ENCODE data around the gene MSTO1.
"Not testable (repeated sequence)": the region's sequence is repeated elsewhere in the genome, so short reads cannot be mapped to it uniquely, and the experiment has no call there.

- not testable (repeated sequence) for TF ChIP-seq MAZ (IDR thresholded peaks at IDR 0.05; ENCODE audit: borderline replicate concordance, low read depth, low read length); RAD21 (conservative IDR thresholded peaks at IDR 0.05 in 1 of 2, IDR thresholded peaks at IDR 0.05 in 1 of 2); POLR2A (IDR thresholded peaks at IDR 0.05; ENCODE audit: low read length); RARB (CRISPR knock-in tag; IDR thresholded peaks at IDR 0.05); CTCF (IDR thresholded peaks at IDR 0.05); ESRRA (IDR thresholded peaks at IDR 0.05; ENCODE audit: borderline replicate concordance, low read length); RFX5 (IDR thresholded peaks at IDR 0.05); FOSB (CRISPR knock-in tag; IDR thresholded peaks at IDR 0.05); FOXS1 (CRISPR knock-in tag; IDR thresholded peaks at IDR 0.05); REST (IDR thresholded peaks at IDR 0.05)
These were observed 48.0 kb upstream of the MSTO1 start for GRCh38 chr1:155561779-155562580.
